Measurements from ENCODE around the gene LAMA3.

DNA sequence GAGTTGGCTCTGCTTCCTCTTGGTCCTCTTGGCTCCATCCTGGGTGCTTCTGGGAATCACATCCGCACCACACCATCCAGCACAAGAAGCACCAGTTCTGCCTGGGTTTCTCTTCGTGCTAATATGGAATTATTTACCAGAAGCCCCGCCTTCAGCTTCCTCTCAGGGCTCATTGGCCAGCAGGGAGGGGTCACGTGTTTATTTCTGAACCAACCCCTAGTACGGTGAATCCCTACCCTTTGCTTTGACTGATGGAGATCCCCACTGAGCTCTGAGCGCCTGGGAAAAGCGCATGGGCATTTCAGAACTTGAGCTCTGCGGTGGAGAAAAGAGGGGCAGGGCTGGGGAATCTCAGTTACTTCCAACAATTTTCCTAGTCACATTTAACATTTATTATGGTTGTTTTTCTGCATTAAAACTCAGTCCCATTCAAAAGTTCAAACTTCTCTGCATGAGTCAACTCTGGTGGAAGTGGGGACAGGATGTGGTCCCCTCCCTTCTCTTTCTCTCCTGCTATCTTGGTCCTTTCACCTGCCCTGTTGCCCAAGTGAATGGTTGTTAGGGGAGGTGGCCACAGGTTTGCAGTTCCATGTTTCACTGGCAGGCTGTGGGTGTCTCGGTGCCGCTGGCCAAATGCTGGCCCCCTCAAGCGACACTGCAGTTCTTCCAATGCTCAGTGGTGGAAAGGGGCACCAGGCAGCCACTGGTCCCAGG, 248.9 kb downstream of the LAMA3 start:
- TF ChIP-seq EP300 (IDR thresholded peaks at IDR 0.05) (no peak), POLR2A (IDR thresholded peaks at IDR 0.05) (no peak)
- TF ChIP-seq, protein P1, sequence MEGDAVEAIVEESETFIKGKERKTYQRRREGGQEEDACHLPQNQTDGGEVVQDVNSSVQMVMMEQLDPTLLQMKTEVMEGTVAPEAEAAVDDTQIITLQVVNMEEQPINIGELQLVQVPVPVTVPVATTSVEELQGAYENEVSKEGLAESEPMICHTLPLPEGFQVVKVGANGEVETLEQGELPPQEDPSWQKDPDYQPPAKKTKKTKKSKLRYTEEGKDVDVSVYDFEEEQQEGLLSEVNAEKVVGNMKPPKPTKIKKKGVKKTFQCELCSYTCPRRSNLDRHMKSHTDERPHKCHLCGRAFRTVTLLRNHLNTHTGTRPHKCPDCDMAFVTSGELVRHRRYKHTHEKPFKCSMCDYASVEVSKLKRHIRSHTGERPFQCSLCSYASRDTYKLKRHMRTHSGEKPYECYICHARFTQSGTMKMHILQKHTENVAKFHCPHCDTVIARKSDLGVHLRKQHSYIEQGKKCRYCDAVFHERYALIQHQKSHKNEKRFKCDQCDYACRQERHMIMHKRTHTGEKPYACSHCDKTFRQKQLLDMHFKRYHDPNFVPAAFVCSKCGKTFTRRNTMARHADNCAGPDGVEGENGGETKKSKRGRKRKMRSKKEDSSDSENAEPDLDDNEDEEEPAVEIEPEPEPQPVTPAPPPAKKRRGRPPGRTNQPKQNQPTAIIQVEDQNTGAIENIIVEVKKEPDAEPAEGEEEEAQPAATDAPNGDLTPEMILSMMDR (IDR thresholded peaks at IDR 0.05) = no peak

All from tibial nerve (tissue), 4 donors.